Kidney (tissue), 14 donors: ENCODE measurements around the gene MYH6. TPM values are rescaled to one million over a fixed set of nuclear protein-coding genes. Genes with fewer than 3 reads are reported as not detected.

ENCODE experiments used
- DNase-seq, 5 donors: peaks; one replicate each; pipeline ENCODE4 v3.0.0-alpha.2; 2013 to 2020
- FAIRE-seq: peaks from 2 replicates; lab custom pipeline; 2012; peaks lifted over from hg19 to GRCh38; lab: Jason Lieb, UNC
- H3K27ac ChIP-seq, 2 donors: one replicate each; pipeline ENCODE4 v1.7.0; 2013; ENCODE audit warnings: low read depth in 2 of 2, low read length in 2 of 2, inconsistent platforms in 1 of 2
- H3K27me3 ChIP-seq: one replicate; pipeline ENCODE4 v1.7.1; 2013; ENCODE audit warnings: low read length, inconsistent platforms; ENCODE audit not compliant: control insufficient read depth, insufficient read depth
- H3K36me3 ChIP-seq, 3 donors: one replicate each; pipeline versions ENCODE4 v1.7.0 to v1.7.1; 2013; ENCODE audit warnings: low read length in 3 of 3, control low read depth in 1 of 3, inconsistent platforms in 1 of 3; ENCODE audit not compliant: insufficient read depth in 3 of 3, control insufficient read depth in 2 of 3
- H3K4me1 ChIP-seq, 3 donors: one replicate each; pipeline versions ENCODE4 v1.7.0 to v1.7.1; 2013; ENCODE audit warnings: low read length in 3 of 3, inconsistent platforms in 1 of 3, low read depth in 1 of 3; ENCODE audit not compliant: control insufficient read depth in 2 of 3, insufficient read depth in 2 of 3
- H3K4me3 ChIP-seq, 3 donors: one replicate each; pipeline versions ENCODE4 v1.7.0 to v1.8.1; 2013; ENCODE audit warnings: low read length in 3 of 3, control low read depth in 1 of 3, inconsistent platforms in 1 of 3
- H3K9ac ChIP-seq, 3 donors: one replicate each; pipeline versions ENCODE4 v1.7.0 to v1.7.1; 2013; ENCODE audit warnings: low read length in 3 of 3, control low read depth in 1 of 3, inconsistent platforms in 1 of 3
- H3K9me3 ChIP-seq, 3 donors: one replicate each; pipeline versions ENCODE4 v1.7.0 to v1.7.1; 2013; ENCODE audit warnings: low read length in 3 of 3, control low read depth in 1 of 3, inconsistent platforms in 1 of 3; ENCODE audit not compliant: control insufficient read depth in 2 of 3, insufficient read depth in 1 of 3
- intact Hi-C: fragments of 100-400 bp; cut with DNase I; formaldehyde crosslinking; loops from one replicate; pipeline ENCODE4 v1.11.1; 2022
- polyA plus RNA-seq: library from polyadenylated mRNA; stranded (reverse); fragments of 350-450 nt; fragmentation: Illumina TruSeq; extraction: RNeasy Lipid Tissue Mini Kit (QIAGEN cat#74804); gene quantifications from one replicate; pipeline ENCODE4 v1.2.3, GENCODE V29; 2014; ENCODE audit warnings: low read depth, low replicate concordance; ENCODE audit not compliant: insufficient read depth
- total RNA-seq: library from RNA; stranded (reverse); fragmentation: NEBNext Ultra II Directional; extraction: Animal tissue kit (Norgen Biotek cat#: 25700); gene quantifications from one replicate; pipeline ENCODE4 v1.2.1, GENCODE V29; 2021
- TF ChIP-seq, protein P1 (sequence below): IDR thresholded peaks from 3 replicates; pipeline ENCODE4 v1.5.1; 2012; ENCODE audit warnings: mild to moderate bottlenecking, moderate library complexity, borderline replicate concordance; ENCODE audit not compliant: insufficient read depth; ENCODE audit errors: extremely low read depth
- donor health status: control.
- donor health status: control.
- donor health status: control.
- donor health status: control.
- donor health status: control.
- donor health status: DM: yes; HTN: yes; CAD: no.
- donor health status: Normal renal cell carcinoma (clear cell type).

MYH6 gene
- total and polyA plus RNA-seq, 2 donors from 2014 or later, result 0.03 to 0.13 TPM

DNA sequence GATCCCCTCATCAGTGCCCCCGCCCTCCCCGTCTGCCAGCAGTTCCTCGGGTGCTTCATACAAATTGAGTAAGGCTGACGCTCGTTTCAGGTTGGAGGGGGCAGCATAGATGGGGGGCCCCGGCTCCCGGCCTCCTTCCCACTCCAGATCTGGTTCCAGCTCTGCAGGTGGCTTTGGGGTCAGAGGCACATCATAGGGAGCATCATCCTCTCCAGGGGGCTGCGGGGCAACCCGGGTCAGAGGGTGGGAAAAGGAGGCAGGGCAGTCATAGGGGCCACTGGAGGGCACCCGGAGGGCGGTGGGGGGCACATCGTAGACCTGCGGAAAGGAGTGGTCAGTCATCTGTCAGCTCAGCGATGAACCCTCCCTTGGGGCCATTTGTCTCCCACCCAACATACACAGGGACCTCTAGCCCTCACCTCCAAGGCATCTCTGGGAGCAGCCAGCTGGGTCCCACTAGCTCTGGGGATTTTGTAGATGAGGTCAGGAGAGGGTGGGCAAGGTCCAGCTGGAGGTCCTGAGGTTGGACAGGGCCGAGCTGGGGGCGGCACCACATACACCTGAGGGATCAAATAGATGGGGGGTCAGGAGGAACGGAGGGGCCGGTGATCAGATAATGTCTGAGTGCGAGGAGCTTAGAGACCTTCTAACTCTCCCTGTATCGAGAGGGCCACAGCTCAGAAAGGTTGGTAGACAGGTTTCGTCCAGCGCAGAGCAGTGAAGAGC is 48.2 kb downstream of the MYH6 start:
- FAIRE-seq, result no peak
- TF ChIP-seq, protein P1, sequence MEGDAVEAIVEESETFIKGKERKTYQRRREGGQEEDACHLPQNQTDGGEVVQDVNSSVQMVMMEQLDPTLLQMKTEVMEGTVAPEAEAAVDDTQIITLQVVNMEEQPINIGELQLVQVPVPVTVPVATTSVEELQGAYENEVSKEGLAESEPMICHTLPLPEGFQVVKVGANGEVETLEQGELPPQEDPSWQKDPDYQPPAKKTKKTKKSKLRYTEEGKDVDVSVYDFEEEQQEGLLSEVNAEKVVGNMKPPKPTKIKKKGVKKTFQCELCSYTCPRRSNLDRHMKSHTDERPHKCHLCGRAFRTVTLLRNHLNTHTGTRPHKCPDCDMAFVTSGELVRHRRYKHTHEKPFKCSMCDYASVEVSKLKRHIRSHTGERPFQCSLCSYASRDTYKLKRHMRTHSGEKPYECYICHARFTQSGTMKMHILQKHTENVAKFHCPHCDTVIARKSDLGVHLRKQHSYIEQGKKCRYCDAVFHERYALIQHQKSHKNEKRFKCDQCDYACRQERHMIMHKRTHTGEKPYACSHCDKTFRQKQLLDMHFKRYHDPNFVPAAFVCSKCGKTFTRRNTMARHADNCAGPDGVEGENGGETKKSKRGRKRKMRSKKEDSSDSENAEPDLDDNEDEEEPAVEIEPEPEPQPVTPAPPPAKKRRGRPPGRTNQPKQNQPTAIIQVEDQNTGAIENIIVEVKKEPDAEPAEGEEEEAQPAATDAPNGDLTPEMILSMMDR, result no peak
- no peak overlapping the region for H3K9ac ChIP-seq
- intact Hi-C loops, result no loop called here
- peaks cover 0 to 5% (median 3%) of the 10 kb centered on the region in 3 donors for H3K4me1 ChIP-seq
- peaks cover 0 to 2% (median 0%) of the 10 kb centered on the region in 3 donors for H3K36me3 ChIP-seq
- DNase-seq, result no peak
- no peaks in the 10 kb centered on the region for H3K9me3 ChIP-seq
- H3K4me3 ChIP-seq, result no peak overlapping the region
- H3K27me3 ChIP-seq, result no peaks in the 10 kb centered on the region
- H3K27ac ChIP-seq, result no peak overlapping the region

- TF ChIP-seq, protein P1, result no peak
- H3K27me3 ChIP-seq, result no peaks in the 10 kb centered on the region
- intact Hi-C loops, result no loop called here
- no peak overlapping the region for H3K27ac ChIP-seq
- peaks cover 0 to 3% (median 1%) of the 10 kb centered on the region in 3 donors for H3K4me1 ChIP-seq
- H3K9me3 ChIP-seq, result no peaks in the 10 kb centered on the region
- H3K4me3 ChIP-seq, result no peak overlapping the region
- FAIRE-seq (no peak), DNase-seq (peak in 1 of 5 donors; percentile 46)
- peaks cover 0 to 2% (median 0%) of the 10 kb centered on the region in 3 donors for H3K36me3 ChIP-seq
- H3K9ac ChIP-seq, result no peak overlapping the region
Observed at GRCh38 chr14:23359167-23359626, 48.9 kb downstream of the MYH6 start.

GRCh38 chr14:23358553-23359166 is 49.4 kb downstream of the MYH6 start:
- H3K9me3 ChIP-seq, result no peaks in the 10 kb centered on the region
- FAIRE-seq (no peak), DNase-seq (peak in 1 of 5 donors; percentile 32)
- H3K4me1 ChIP-seq, result no peaks in the 10 kb centered on the region
- no peak overlapping the region for H3K27ac ChIP-seq
- H3K36me3 ChIP-seq, result peaks cover 0 to 2% (median 0%) of the 10 kb centered on the region in 3 donors
- H3K27me3 ChIP-seq, result no peaks in the 10 kb centered on the region
- TF ChIP-seq, protein P1, result no peak
- H3K9ac ChIP-seq, result no peak overlapping the region
- intact Hi-C loops, result no loop called here
- H3K4me3 ChIP-seq, result no peak overlapping the region
